ENCODE measurements around the gene RBFOX2. TPM values are rescaled to one million over a fixed set of nuclear protein-coding genes. Genes with fewer than 3 reads are reported as not detected.
A peak's percentile ranks its signal among the peaks of the same experiment; 100 is the strongest.
"Not testable (repeated sequence)": the region's sequence is repeated elsewhere in the genome, so short reads cannot be mapped to it uniquely, and the experiment has no call there.

Gene RBFOX2
- total and polyA plus RNA-seq, 8 donors, result 12.9 to 33.7 (median 16.7) TPM

DNA sequence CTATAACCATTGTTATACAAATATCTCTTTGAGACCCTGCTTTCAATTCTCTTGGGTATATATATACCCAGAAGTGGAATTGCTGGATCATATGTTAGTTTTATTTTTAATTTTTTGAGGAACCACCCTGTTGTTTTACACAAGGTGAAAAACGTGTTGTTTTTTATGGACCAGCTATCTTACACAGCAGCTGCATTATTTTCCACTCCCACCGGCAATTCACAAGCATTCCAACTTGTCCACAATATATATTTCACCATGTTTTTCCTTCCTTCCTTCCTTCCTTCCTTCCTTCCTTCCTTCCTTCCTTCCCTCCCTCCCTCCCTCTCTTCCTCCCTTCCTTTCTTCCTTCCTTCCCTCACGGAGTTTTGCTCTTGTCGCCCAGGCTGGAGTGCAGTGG is 317.3 kb downstream of the RBFOX2 start:
- FAIRE-seq, result no peak

GRCh38 chr22:35708917-35709316 is 319.7 kb downstream of the RBFOX2 start:
- Histone ChIP-seq H3K9me3 (no peaks in the 10 kb centered on the region), H3K27me3 (no peaks in the 10 kb centered on the region), H3K4me1 (no peaks in the 10 kb centered on the region), H3K36me3 (no peaks in the 10 kb centered on the region), H3K27ac (no peak overlapping the region), H3K4me3 (no peak overlapping the region)
- FAIRE-seq (no peak), DNase-seq (no peak), ATAC-seq (peak in 1 of 4 donors; percentile 57)
- 69 to 71% methylated on average over 7 of the region's 7 CpGs for whole genome bisulfite sequencing, 2 donors
- TF ChIP-seq CTCF (IDR thresholded peaks at IDR 0.05), result no peak
- intact Hi-C loops (cut with DNase I), result no loop called here

More for the DNA sequence above, 317.3 kb downstream of the RBFOX2 start:
- Histone ChIP-seq H3K36me3 (no peaks in the 10 kb centered on the region), H3K9me3 (no peaks in the 10 kb centered on the region), H3K27ac (no peak overlapping the region), H3K4me1 (no peaks in the 10 kb centered on the region), H3K4me3 (no peak overlapping the region), H3K27me3 (no peaks in the 10 kb centered on the region)
- 70 to 86% methylated on average over 4 of the region's 4 CpGs for WGBS, 2 donors
- no peak for ATAC-seq
- no peak for TF ChIP-seq CTCF (IDR thresholded peaks at IDR 0.05)
- intact Hi-C loops (cut with DNase I), result loop anchor here in 1 of 3 donors (10.0 kb wide), 1 partner anchor 57 kb away; no protein-coding TSS in a partner anchor
- no peak for DNase-seq

DNA sequence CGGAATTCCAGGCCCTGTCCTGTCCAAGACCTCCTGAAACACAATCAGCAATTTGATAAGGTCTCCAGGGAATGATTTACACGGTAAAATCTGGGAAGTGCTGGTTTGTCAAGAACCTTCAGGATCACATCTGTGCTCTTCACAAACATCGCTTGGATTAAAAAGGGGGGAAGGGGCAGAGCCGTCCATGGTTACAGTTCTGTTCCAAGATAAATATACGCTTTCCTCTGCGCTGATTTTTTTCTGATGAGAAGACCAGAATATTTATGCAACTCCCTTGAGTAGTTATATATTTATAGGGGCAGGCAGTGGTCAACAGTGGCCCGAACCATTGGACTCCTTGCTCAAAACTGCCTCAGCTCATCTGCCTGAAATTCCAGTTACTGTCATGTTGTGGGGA is 320.2 kb downstream of the RBFOX2 start:
- H3K4me3 ChIP-seq, result no peak overlapping the region
- H3K27ac ChIP-seq, result no peak overlapping the region
- H3K9me3 ChIP-seq, result no peaks in the 10 kb centered on the region
- H3K4me1 ChIP-seq, result no peaks in the 10 kb centered on the region
- no peak for TF ChIP-seq CTCF (IDR thresholded peaks at IDR 0.05)
- intact Hi-C loops (cut with DNase I), result no loop called here
- no peak for DNase-seq
- 36 to 49% methylated on average over 7 of the region's 7 CpGs for WGBS, 2 donors
- no peak for FAIRE-seq
- no peaks in the 10 kb centered on the region for H3K36me3 ChIP-seq
- no peaks in the 10 kb centered on the region for H3K27me3 ChIP-seq
- ATAC-seq, result no peak

DNA sequence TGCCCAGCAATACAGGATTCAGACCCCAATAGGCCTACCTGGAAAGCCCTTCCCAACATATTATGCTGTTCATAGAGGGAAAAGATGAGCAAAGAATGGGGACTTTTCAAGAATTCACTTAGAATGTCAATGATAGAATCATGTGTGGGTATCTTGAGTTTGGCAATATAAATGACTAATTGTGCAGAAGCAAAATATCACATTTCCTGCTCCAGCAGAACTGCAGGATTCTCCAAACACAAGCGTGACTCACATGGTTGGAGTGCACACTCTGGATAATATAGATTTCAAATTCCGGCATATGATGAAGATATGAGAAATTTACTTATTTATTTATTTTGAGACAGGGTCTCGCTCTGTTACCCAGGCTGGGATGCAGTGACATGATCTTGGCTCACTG is 323.5 kb downstream of the RBFOX2 start:
- no peak overlapping the region for H3K27ac ChIP-seq
- H3K9me3 ChIP-seq, result no peaks in the 10 kb centered on the region
- H3K27me3 ChIP-seq, result no peaks in the 10 kb centered on the region
- DNase-seq (no peak), ATAC-seq (no peak), FAIRE-seq (no peak)
- no peaks in the 10 kb centered on the region for H3K4me1 ChIP-seq
- intact Hi-C loops (cut with DNase I), result no loop called here
- H3K36me3 ChIP-seq, result no peaks in the 10 kb centered on the region
- H3K4me3 ChIP-seq, result no peak overlapping the region
- 92 to 93% methylated on average over 3 of the region's 3 CpGs for WGBS, 2 donors
- no peak for TF ChIP-seq CTCF (IDR thresholded peaks at IDR 0.05)

- Histone ChIP-seq H3K27ac (no peak overlapping the region), H3K9me3 (no peaks in the 10 kb centered on the region), H3K4me3 (no peak overlapping the region), H3K27me3 (no peaks in the 10 kb centered on the region), H3K36me3 (no peaks in the 10 kb centered on the region), H3K4me1 (no peaks in the 10 kb centered on the region)
- TF ChIP-seq CTCF (IDR thresholded peaks at IDR 0.05), result no peak
- ATAC-seq (no peak), DNase-seq (no peak), FAIRE-seq (no peak)
- WGBS, 2 donors, result 76 to 78% methylated on average over 7 of the region's 7 CpGs
- intact Hi-C loops (cut with DNase I), result no loop called here
These were observed 324.6 kb downstream of the RBFOX2 start for GRCh38 chr22:35703861-35704584.

GRCh38 chr22:35699852-35700251 is 328.8 kb downstream of the RBFOX2 start:
- not testable (repeated sequence) for FAIRE-seq, H3K9me3 ChIP-seq
- 65 to 68% methylated on average over 6 of the region's 6 CpGs for WGBS, 2 donors

More at GRCh38 chr22:35699852-35700251, 328.8 kb downstream of the RBFOX2 start:
- H3K4me1 ChIP-seq; H3K27me3 ChIP-seq; ATAC-seq; H3K36me3 ChIP-seq; intact Hi-C loops (cut with DNase I); H3K27ac ChIP-seq; H3K4me3 ChIP-seq; DNase-seq: not testable (repeated sequence)

Data from pancreas (tissue), 10 donors.